Endodermal cell (in vitro differentiated cells): ENCODE results near the gene VSTM4. TPM values are rescaled to one million over a fixed set of nuclear protein-coding genes. Genes with fewer than 3 reads are reported as not detected.

ENCODE experiments used
- DNase-seq: peaks from one replicate; pipeline ENCODE4 v3.0.0-alpha.2; 2017
- H3K27ac ChIP-seq: 2 replicates; pipeline ENCODE4 v1.5.1; 2013; ENCODE audit warnings: mild to moderate bottlenecking, low read depth, low read length, moderate library complexity
- H3K27me3 ChIP-seq: 2 replicates; pipeline ENCODE4 v1.6.1; 2013; ENCODE audit warnings: mild to moderate bottlenecking, low read length, moderate library complexity; ENCODE audit not compliant: insufficient read depth, control insufficient read depth, poor library complexity, severe bottlenecking
- H3K36me3 ChIP-seq: 2 replicates; pipeline ENCODE4 v1.7.0; 2013; ENCODE audit warnings: mild to moderate bottlenecking, low read length, moderate library complexity; ENCODE audit not compliant: control insufficient read depth, insufficient read depth
- H3K4me1 ChIP-seq: one replicate; pipeline ENCODE4 v1.7.0; 2013; ENCODE audit warnings: low read length; ENCODE audit not compliant: control insufficient read depth, insufficient read depth
- H3K4me3 ChIP-seq: 2 replicates; pipeline ENCODE4 v1.5.1; 2013; ENCODE audit warnings: mild to moderate bottlenecking, low read length, moderate library complexity
- H3K9ac ChIP-seq: 2 replicates; pipeline ENCODE4 v1.6.1; 2013; ENCODE audit warnings: mild to moderate bottlenecking, low read length, moderate library complexity; ENCODE audit not compliant: poor library complexity, severe bottlenecking; ENCODE audit errors: extremely low read depth
- H3K9me3 ChIP-seq: 2 replicates; pipeline ENCODE4 v1.6.1; 2013; ENCODE audit warnings: mild to moderate bottlenecking, low read length, moderate library complexity; ENCODE audit not compliant: control insufficient read depth
- H3K27ac Mint-ChIP-seq: 2 replicates; pipeline ENCODE4 v1.8.0; 2020; ENCODE audit warnings: mixed read lengths
- H3K27me3 Mint-ChIP-seq: 2 replicates; pipeline ENCODE4 v1.8.0; 2021; ENCODE audit warnings: mild to moderate bottlenecking, mixed read lengths; ENCODE audit not compliant: insufficient read depth
- H3K36me3 Mint-ChIP-seq: 2 replicates; pipeline ENCODE4 v1.8.0; 2020; ENCODE audit warnings: low read depth, mixed read lengths
- H3K4me1 Mint-ChIP-seq: 2 replicates; pipeline ENCODE4 v1.8.0; 2020; ENCODE audit warnings: mixed read lengths
- H3K4me3 Mint-ChIP-seq: 2 replicates; pipeline ENCODE4 v1.8.0; 2020; ENCODE audit warnings: mild to moderate bottlenecking, moderate library complexity, mixed read lengths
- H3K9me3 Mint-ChIP-seq: 2 replicates; pipeline ENCODE4 v1.8.0; 2020; ENCODE audit warnings: mild to moderate bottlenecking, mixed read lengths
- CTCF ChIP-seq: fragments of 200-600 bp; sonication (generic); conservative IDR thresholded peaks from 2 replicates; pipeline ENCODE4 v1.5.0; 2021; ENCODE audit warnings: antibody characterized with exemption, mild to moderate bottlenecking
- WGBS, 2 experiments: methylation state at CpG; one replicate each; pipeline versions ENCODE4 v1.1.5 to v1.1.7; 2013; ENCODE audit warnings: missing lambda C conversion rate in 2 of 2, mixed read lengths in 1 of 2; ENCODE audit not compliant: insufficient coverage in 1 of 2, insufficient read length in 1 of 2; 5-methylcytosine and 5-hydroxymethylcytosine counted together
- total RNA-seq, 2 donors: library from RNA; stranded (reverse); fragmentation: NEBNext Ultra II Directional in 1 of 2; extraction: Animal tissue kit (Norgen Biotek cat#: 25700) in 1 of 2; gene quantifications; 2 replicates in 1 of 2; 3 replicates in 1 of 2; pipeline ENCODE4 v1.2.1, GENCODE V29; 2021

Gene VSTM4
- total RNA-seq, 2 donors from 2014 or later, result 0.51 to 0.77 TPM

DNA sequence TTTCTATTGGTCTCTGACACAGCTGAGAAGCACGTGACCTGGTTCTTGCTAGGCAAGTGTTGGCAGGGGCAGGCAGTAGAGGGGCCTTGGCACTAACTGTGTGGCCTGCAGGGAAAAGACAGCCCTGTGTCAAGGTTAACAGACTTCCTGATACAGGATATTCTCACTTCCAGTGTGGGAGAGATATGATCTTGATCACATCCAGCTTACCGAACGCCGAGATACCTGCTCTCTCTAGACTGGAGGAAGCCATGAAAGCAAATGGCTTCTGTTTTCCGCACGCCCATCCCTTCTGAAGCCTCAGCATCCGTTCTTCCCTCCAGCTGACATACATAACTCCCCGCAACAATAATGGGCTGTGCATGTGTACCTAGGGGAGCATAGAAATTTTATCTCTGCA, 79.4 kb downstream of the VSTM4 start:
- H3K4me1 ChIP-seq, result no peaks in the 10 kb centered on the region
- H3K9me3 ChIP-seq, result no peaks in the 10 kb centered on the region
- WGBS, 2 experiments, result 95 to 100% methylated on average over 1 to 8 of the region's 8 CpGs
- no peak for DNase-seq
- no peaks in the 10 kb centered on the region for H3K36me3 Mint-ChIP-seq
- no peak for TF ChIP-seq CTCF
- no peak overlapping the region for H3K27ac Mint-ChIP-seq
- H3K27ac ChIP-seq, result no peak overlapping the region
- no peaks in the 10 kb centered on the region for H3K36me3 ChIP-seq
- H3K27me3 Mint-ChIP-seq, result no peaks in the 10 kb centered on the region
- no peak overlapping the region for H3K4me3 Mint-ChIP-seq
- no peaks in the 10 kb centered on the region for H3K9me3 Mint-ChIP-seq
- no peaks in the 10 kb centered on the region for H3K4me1 Mint-ChIP-seq
- H3K4me3 ChIP-seq, result no peak overlapping the region
- no peaks in the 10 kb centered on the region for H3K27me3 ChIP-seq
- H3K9ac ChIP-seq, result no peak overlapping the region

DNA sequence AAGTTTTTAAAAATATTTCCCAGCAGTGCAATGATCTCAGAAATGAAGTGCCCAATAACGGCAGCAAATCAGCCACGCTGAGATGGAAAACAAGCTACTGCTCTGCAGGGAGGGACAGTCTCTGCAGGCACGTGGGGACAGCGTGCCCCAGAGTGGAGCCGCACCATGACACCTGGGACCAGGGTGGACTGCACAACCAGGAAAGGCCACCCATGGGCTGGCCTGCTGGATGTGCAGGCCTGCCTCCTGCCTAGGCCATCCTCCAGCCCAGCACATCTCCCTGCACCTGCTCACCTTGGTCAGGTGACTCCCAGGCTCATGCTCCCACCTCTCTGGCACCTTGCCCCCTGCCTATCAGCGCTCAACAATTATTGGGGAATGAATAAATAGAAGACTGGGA, 80.4 kb downstream of the VSTM4 start:
- Histone ChIP-seq H3K36me3 (no peaks in the 10 kb centered on the region), H3K4me3 (no peak overlapping the region), H3K9ac (no peak overlapping the region), H3K4me1 (no peaks in the 10 kb centered on the region), H3K27me3 (no peaks in the 10 kb centered on the region), H3K9me3 (no peaks in the 10 kb centered on the region), H3K27ac (no peak overlapping the region)
- DNase-seq, result no peak
- TF ChIP-seq CTCF, result no peak
- WGBS, 2 experiments, result 93 to 100% methylated on average over 4 to 6 of the region's 6 CpGs
- no peaks in the 10 kb centered on the region for H3K36me3 Mint-ChIP-seq
- H3K4me3 Mint-ChIP-seq, result no peak overlapping the region
- H3K9me3 Mint-ChIP-seq, result no peaks in the 10 kb centered on the region
- no peaks in the 10 kb centered on the region for H3K4me1 Mint-ChIP-seq
- H3K27ac Mint-ChIP-seq, result no peak overlapping the region
- H3K27me3 Mint-ChIP-seq, result no peaks in the 10 kb centered on the region

GRCh38 chr10:49033939-49034338, 81.4 kb downstream of the VSTM4 start:
- H3K36me3 ChIP-seq, result no peaks in the 10 kb centered on the region
- no peaks in the 10 kb centered on the region for H3K36me3 Mint-ChIP-seq
- H3K4me3 ChIP-seq, result no peak overlapping the region
- H3K9me3 Mint-ChIP-seq, result no peaks in the 10 kb centered on the region
- no peaks in the 10 kb centered on the region for H3K4me1 ChIP-seq
- no peak for TF ChIP-seq CTCF
- no peaks in the 10 kb centered on the region for H3K27me3 ChIP-seq
- no peaks in the 10 kb centered on the region for H3K4me1 Mint-ChIP-seq
- H3K27ac ChIP-seq, result no peak overlapping the region
- H3K9ac ChIP-seq, result no peak overlapping the region
- H3K9me3 ChIP-seq, result no peaks in the 10 kb centered on the region
- no peaks in the 10 kb centered on the region for H3K27me3 Mint-ChIP-seq
- no peak for DNase-seq
- no peak overlapping the region for H3K4me3 Mint-ChIP-seq
- no peak overlapping the region for H3K27ac Mint-ChIP-seq
- 85 to 100% methylated on average over 1 of the region's 1 CpG for WGBS, 2 experiments
